Hepatocyte (in vitro differentiated cells): ENCODE measurements around the gene TINCR. TPM values are rescaled to one million over a fixed set of nuclear protein-coding genes. Genes with fewer than 3 reads are reported as not detected.

Experiments
- DNase-seq: peaks from one replicate; pipeline ENCODE4 v3.0.0-alpha.2; 2016; ENCODE audit warnings: low spot score
- H2AFZ ChIP-seq: fragments of 200-600 bp; sonication (generic); 2 replicates; pipeline ENCODE4 v1.6.0; 2016; ENCODE audit warnings: antibody characterized with exemption, mild to moderate bottlenecking
- H3K27ac ChIP-seq: fragments of 200-600 bp; sonication (generic); 2 replicates; pipeline ENCODE4 v1.5.1; 2016; ENCODE audit warnings: mild to moderate bottlenecking
- H3K27me3 ChIP-seq: fragments of 200-600 bp; sonication (generic); 2 replicates; pipeline ENCODE4 v1.6.1; 2016
- H3K36me3 ChIP-seq: fragments of 200-600 bp; sonication (generic); replicated peaks from 2 replicates; pipeline ENCODE4 v1.5.1; 2016; ENCODE audit warnings: low read depth; ENCODE audit not compliant: insufficient read depth
- H3K4me1 ChIP-seq: fragments of 200-600 bp; sonication (generic); 2 replicates; pipeline ENCODE4 v1.5.1; 2016; ENCODE audit warnings: mild to moderate bottlenecking, moderate library complexity; ENCODE audit not compliant: insufficient read depth
- H3K4me2 ChIP-seq: fragments of 200-600 bp; sonication (generic); 2 replicates; pipeline ENCODE4 v1.6.0; 2016
- H3K4me3 ChIP-seq: fragments of 200-600 bp; sonication (generic); 2 replicates; pipeline ENCODE4 v1.5.1; 2016; ENCODE audit warnings: mild to moderate bottlenecking
- H3K79me2 ChIP-seq: fragments of 200-600 bp; sonication (generic); 2 replicates; pipeline ENCODE4 v1.6.0; 2017; ENCODE audit warnings: mild to moderate bottlenecking
- H3K9me2 ChIP-seq: fragments of 200-600 bp; sonication (generic); replicated peaks from 2 replicates; pipeline ENCODE4 v1.6.0; 2017; ENCODE audit warnings: mild to moderate bottlenecking; ENCODE audit not compliant: insufficient read depth
- H3K9me3 ChIP-seq: fragments of 200-600 bp; sonication (generic); 2 replicates; pipeline ENCODE4 v1.5.1; 2016; ENCODE audit warnings: low read depth, mild to moderate bottlenecking
- H4K20me1 ChIP-seq: fragments of 200-600 bp; sonication (generic); 2 replicates; pipeline ENCODE4 v1.6.0; 2016; ENCODE audit warnings: mild to moderate bottlenecking; ENCODE audit not compliant: insufficient read depth, poor library complexity, severe bottlenecking
- CTCF ChIP-seq: fragments of 200-600 bp; sonication (generic); IDR thresholded peaks from 2 replicates; pipeline ENCODE4 v1.5.1; 2016; ENCODE audit warnings: antibody characterized with exemption, mild to moderate bottlenecking; ENCODE audit not compliant: poor library complexity
- EZH2 ChIP-seq: fragments of 200-600 bp; sonication (generic); IDR thresholded peaks from 2 replicates; pipeline ENCODE4 v1.6.1; 2016; ENCODE audit warnings: antibody characterized with exemption, mild to moderate bottlenecking, borderline replicate concordance
- EZH2phosphoT487 ChIP-seq: fragments of 200-600 bp; sonication (generic); IDR thresholded peaks from one replicate; pipeline ENCODE4 v1.6.1; 2018; ENCODE audit warnings: antibody characterized with exemption, mild to moderate bottlenecking, low read depth, moderate library complexity; ENCODE audit not compliant: unreplicated experiment, severe bottlenecking
- WGBS: methylation state at CpG from one replicate; pipeline ENCODE4 v1.1.6; 2016; ENCODE audit warnings: low lambda C conversion rate; ENCODE audit errors: missing lambda C conversion rate; 5-methylcytosine and 5-hydroxymethylcytosine counted together
- polyA plus RNA-seq: library from polyadenylated mRNA; unstranded; fragments of >200 nt; fragmentation: Nextera tagmentation; extraction: Ambion mirVana; gene quantifications from 2 replicates; pipeline ENCODE4 v1.2.1, GENCODE V29; 2016
- total RNA-seq: library from RNA; depleted of rRNA; stranded (reverse); fragments of >200 nt; gene quantifications from 2 replicates; pipeline ENCODE4 v1.2.3, GENCODE V29; 2014

Gene TINCR
- total and polyA plus RNA-seq, 2 experiments from 2014 or later, result 1.8 to 2.4 TPM

DNA sequence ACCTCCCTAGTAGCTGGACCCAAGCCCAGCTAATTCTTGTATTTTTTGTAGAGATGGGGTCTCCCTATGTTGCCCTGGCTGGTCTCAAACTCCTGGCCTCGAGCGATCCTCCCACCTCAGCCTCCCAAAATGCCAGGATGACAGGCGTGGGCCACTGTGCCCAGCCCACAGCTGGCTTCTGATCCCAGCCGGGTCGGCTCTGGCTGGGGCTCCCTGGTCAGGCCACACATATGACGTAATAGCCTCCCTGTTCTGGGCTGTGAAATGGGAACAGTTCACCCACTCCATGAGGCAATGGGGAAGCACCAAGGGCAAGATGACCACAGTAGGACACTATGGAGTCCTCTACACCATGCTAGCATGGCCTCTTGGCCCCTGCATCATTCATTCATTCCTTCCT, 41.1 kb downstream of the TINCR start:
- H3K4me2 ChIP-seq, result no peak overlapping the region
- H3K27ac ChIP-seq, result no peak overlapping the region
- 95% methylated on average over 6 of the region's 6 CpGs for WGBS
- no peaks in the 10 kb centered on the region for H3K27me3 ChIP-seq
- no peaks in the 10 kb centered on the region for H4K20me1 ChIP-seq
- no peaks in the 10 kb centered on the region for H3K9me3 ChIP-seq
- no peaks in the 10 kb centered on the region for H3K36me3 ChIP-seq
- no peak for DNase-seq
- no peak overlapping the region for H2AFZ ChIP-seq
- no peaks in the 10 kb centered on the region for H3K9me2 ChIP-seq
- no peak overlapping the region for H3K4me3 ChIP-seq
- no peaks in the 10 kb centered on the region for H3K4me1 ChIP-seq
- H3K79me2 ChIP-seq, result no peaks in the 10 kb centered on the region
- no peak for TF ChIP-seq EZH2phosphoT487

GRCh38 chr19:5524081-5524480, 43.7 kb downstream of the TINCR start:
- WGBS, result 75% methylated on average over 6 of the region's 6 CpGs
- Histone ChIP-seq H3K9me2 (no peaks in the 10 kb centered on the region), H3K27ac (no peak overlapping the region), H3K27me3 (no peaks in the 10 kb centered on the region), H3K9me3 (no peaks in the 10 kb centered on the region), H2AFZ (no peak overlapping the region), H3K4me3 (no peak overlapping the region), H4K20me1 (no peaks in the 10 kb centered on the region), H3K79me2 (no peaks in the 10 kb centered on the region), H3K4me1 (no peaks in the 10 kb centered on the region), H3K36me3 (no peaks in the 10 kb centered on the region), H3K4me2 (no peak overlapping the region)
- no peak for DNase-seq
- TF ChIP-seq CTCF (no peak), EZH2phosphoT487 (no peak), EZH2 (no peak)

GRCh38 chr19:5522106-5522505, 45.6 kb downstream of the TINCR start:
- Histone ChIP-seq H3K4me3 (no peak overlapping the region), H3K36me3 (no peaks in the 10 kb centered on the region), H3K27ac (no peak overlapping the region), H3K4me2 (no peak overlapping the region), H4K20me1 (no peaks in the 10 kb centered on the region), H3K4me1 (no peaks in the 10 kb centered on the region), H3K9me3 (no peaks in the 10 kb centered on the region), H2AFZ (no peak overlapping the region), H3K27me3 (no peaks in the 10 kb centered on the region), H3K79me2 (no peaks in the 10 kb centered on the region), H3K9me2 (no peaks in the 10 kb centered on the region)
- no peak for TF ChIP-seq EZH2phosphoT487
- no peak for TF ChIP-seq CTCF
- TF ChIP-seq EZH2, result no peak
- WGBS, result 68% methylated on average over 11 of the region's 11 CpGs
- DNase-seq, result no peak

GRCh38 chr19:5520501-5520900, 47.3 kb downstream of the TINCR start:
- TF ChIP-seq EZH2phosphoT487, result no peak
- TF ChIP-seq EZH2, result no peak
- TF ChIP-seq CTCF, result no peak
- no peak overlapping the region for H3K4me3 ChIP-seq
- no peaks in the 10 kb centered on the region for H3K9me2 ChIP-seq
- no peak overlapping the region for H2AFZ ChIP-seq
- DNase-seq, result no peak
- H3K4me1 ChIP-seq, result no peaks in the 10 kb centered on the region
- H3K4me2 ChIP-seq, result no peak overlapping the region
- H3K36me3 ChIP-seq, result no peaks in the 10 kb centered on the region
- H3K9me3 ChIP-seq, result no peaks in the 10 kb centered on the region
- H3K27ac ChIP-seq, result no peak overlapping the region
- no peaks in the 10 kb centered on the region for H3K79me2 ChIP-seq
- WGBS, result 95% methylated on average over 4 of the region's 4 CpGs
- H4K20me1 ChIP-seq, result no peaks in the 10 kb centered on the region
- H3K27me3 ChIP-seq, result no peaks in the 10 kb centered on the region
